Measurements from ENCODE around the gene LINS1. TPM values are rescaled to one million over a fixed set of nuclear protein-coding genes. Genes with fewer than 3 reads are reported as not detected.

Gene LINS1
- total and polyA plus RNA-seq, 10 donors = 7.7 to 71.1 (median 28.6) TPM

DNA sequence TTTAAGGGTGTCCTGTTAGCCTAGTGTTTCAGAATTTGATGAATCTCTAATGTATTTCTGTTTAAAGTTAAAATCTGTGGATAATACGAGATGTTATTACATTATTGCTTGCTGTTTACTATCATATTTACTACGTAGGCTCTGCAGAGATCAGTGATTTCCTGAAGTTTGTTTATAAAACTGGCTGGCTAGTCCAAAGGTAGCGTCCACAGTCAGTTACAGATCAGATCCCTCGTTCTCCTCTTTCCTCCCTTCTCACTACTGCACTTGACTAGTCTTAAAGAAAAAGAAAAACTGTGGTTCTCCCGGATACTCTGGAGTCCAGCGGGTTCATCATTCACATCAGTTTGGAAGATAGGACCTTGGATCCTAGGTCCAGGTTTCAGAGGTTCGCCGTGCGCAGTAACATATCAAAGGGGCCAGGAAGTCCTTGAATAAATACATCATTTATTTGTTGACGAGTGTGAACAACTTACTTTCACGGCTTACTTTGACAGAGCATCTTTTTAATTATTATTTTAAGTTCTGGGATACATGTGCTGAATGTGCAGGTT is 36.3 kb upstream of the LINS1 start:
- Histone ChIP-seq H3K36me3 (peaks cover 0 to 17% (median 0%) of the 10 kb centered on the region in 6 donors), H3K9me3 (no peaks in the 10 kb centered on the region), H3K27ac (no peak overlapping the region), H3K27me3 (replicated peaks in 1 of 7) (no peaks in the 10 kb centered on the region), H3K4me1 (peaks cover 0 to 90% (median 13%) of the 10 kb centered on the region in 6 donors), H3K4me3 (no peak overlapping the region)
- WGBS, 5 donors = 92 to 97% (median 95%) methylated on average over 11 of the region's 11 CpGs
- intact Hi-C loops (cut with DNase I; ENCODE audit: low total_unique reads) = no loop called here
- DNase-seq = no peak
- TF ChIP-seq POLR2A (IDR thresholded peaks at IDR 0.05) (no peak), POLR2AphosphoS5 (IDR thresholded peaks at IDR 0.05) (no peak)
- TF ChIP-seq, protein P1, sequence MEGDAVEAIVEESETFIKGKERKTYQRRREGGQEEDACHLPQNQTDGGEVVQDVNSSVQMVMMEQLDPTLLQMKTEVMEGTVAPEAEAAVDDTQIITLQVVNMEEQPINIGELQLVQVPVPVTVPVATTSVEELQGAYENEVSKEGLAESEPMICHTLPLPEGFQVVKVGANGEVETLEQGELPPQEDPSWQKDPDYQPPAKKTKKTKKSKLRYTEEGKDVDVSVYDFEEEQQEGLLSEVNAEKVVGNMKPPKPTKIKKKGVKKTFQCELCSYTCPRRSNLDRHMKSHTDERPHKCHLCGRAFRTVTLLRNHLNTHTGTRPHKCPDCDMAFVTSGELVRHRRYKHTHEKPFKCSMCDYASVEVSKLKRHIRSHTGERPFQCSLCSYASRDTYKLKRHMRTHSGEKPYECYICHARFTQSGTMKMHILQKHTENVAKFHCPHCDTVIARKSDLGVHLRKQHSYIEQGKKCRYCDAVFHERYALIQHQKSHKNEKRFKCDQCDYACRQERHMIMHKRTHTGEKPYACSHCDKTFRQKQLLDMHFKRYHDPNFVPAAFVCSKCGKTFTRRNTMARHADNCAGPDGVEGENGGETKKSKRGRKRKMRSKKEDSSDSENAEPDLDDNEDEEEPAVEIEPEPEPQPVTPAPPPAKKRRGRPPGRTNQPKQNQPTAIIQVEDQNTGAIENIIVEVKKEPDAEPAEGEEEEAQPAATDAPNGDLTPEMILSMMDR (IDR thresholded peaks at IDR 0.05 in 8 of 11, conservative IDR thresholded peaks at IDR 0.05 in 3 of 11) = no peak

DNA sequence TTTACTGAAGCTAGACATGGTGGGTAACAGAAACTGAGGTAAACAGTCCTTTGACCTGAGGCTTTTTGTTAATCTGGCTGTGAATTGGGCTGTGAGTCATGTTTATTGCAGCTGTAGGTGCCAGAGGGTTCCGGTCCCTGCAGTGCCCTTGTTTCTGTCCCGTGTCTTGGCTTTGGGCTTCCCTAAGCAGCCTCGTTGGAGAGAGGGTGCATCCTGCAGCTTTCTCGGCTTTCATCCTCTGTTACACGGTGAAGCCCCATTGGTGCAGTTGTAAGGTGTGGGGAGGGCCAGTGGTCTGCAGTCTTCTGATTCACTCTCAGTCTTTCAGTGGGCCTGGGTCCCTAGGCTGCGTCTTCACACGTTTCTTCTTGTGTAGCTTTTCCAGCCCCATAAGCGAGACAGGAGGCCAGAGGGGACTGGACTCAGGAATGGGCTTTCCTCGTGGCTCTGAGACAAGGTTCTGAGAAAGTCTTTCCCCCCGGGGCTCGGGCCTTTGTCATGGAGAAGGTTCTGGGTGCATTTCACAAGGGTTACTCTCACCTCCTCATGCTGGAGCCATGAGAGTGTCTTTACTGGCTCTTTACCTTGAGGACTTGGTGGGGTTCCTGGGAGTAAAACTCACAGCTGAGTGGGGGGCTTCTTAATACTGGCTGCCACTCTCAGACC is 33.6 kb upstream of the LINS1 start:
- Histone ChIP-seq H3K36me3 (peaks cover 0 to 44% (median 16%) of the 10 kb centered on the region in 6 donors), H3K4me3 (no peak overlapping the region), H3K27ac (no peak overlapping the region), H3K4me1 (peaks cover 0 to 86% (median 2%) of the 10 kb centered on the region in 6 donors), H3K27me3 (replicated peaks in 1 of 7) (no peaks in the 10 kb centered on the region), H3K9me3 (no peaks in the 10 kb centered on the region)
- intact Hi-C loops (cut with DNase I; ENCODE audit: low total_unique reads) = no loop called here
- no peak for DNase-seq
- WGBS, 5 donors = 89 to 95% (median 93%) methylated on average over 11 of the region's 11 CpGs
- TF ChIP-seq POLR2A (IDR thresholded peaks at IDR 0.05) (no peak), POLR2AphosphoS5 (IDR thresholded peaks at IDR 0.05) (no peak)
- TF ChIP-seq, protein P1 (IDR thresholded peaks at IDR 0.05 in 8 of 11, conservative IDR thresholded peaks at IDR 0.05 in 3 of 11) = no peak

DNA sequence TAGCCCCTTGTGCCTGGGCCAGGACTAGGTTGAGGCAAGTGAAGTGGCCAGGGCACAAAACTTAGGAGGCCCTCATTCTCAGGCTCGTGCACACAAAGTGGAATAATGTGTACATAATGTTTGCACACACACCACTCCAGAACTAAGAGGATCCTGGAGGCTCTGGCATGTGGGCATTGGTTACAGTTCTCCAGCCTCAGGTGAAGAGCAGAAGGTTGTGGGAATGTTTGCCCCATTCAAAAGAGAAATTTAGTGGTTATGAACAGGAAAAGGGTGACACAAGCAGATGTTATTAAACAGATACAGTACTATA is 31.7 kb upstream of the LINS1 start:
- H3K9me3 ChIP-seq = no peaks in the 10 kb centered on the region
- peaks cover 0 to 74% (median 2%) of the 10 kb centered on the region in 6 donors for H3K4me1 ChIP-seq
- H3K27ac ChIP-seq = no peak overlapping the region
- 76 to 88% (median 84%) methylated on average over 1 of the region's 1 CpG for WGBS, 5 donors
- no peak overlapping the region for H3K4me3 ChIP-seq
- intact Hi-C loops (cut with DNase I; ENCODE audit: low total_unique reads) = no loop called here
- no peak for DNase-seq
- H3K27me3 ChIP-seq (replicated peaks in 1 of 7) = no peaks in the 10 kb centered on the region
- TF ChIP-seq, protein P1 (IDR thresholded peaks at IDR 0.05 in 8 of 11, conservative IDR thresholded peaks at IDR 0.05 in 3 of 11) = no peak
- H3K36me3 ChIP-seq = peaks cover 0 to 61% (median 25%) of the 10 kb centered on the region in 6 donors

DNA sequence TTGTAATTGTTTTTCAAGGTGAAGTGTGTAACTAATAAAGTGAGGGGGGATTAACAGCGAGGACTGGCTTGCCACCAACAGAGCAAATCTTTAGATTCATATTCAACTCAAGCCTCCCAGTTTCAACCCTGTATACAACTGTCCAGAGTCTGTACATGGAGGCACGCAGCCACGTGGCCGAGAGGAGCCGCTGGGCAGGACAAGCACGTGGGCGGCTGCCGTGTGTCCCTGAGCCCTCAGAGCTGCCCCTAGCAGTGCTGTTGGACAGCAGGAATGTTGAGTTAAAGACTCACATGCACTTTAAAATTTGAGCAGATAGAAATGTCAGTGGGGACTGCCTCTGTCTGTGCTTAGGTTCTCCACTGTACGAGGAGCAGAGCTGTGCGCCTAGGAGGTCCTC is 29.8 kb upstream of the LINS1 start:
- H3K36me3 ChIP-seq = peaks cover 0 to 58% (median 25%) of the 10 kb centered on the region in 6 donors
- H3K9me3 ChIP-seq = no peaks in the 10 kb centered on the region
- TF ChIP-seq POLR2A (IDR thresholded peaks at IDR 0.05) (no peak), POLR2AphosphoS5 (IDR thresholded peaks at IDR 0.05) (no peak)
- TF ChIP-seq, protein P1 (IDR thresholded peaks at IDR 0.05 in 8 of 11, conservative IDR thresholded peaks at IDR 0.05 in 3 of 11) = no peak
- WGBS, 5 donors = 86 to 94% (median 90%) methylated on average over 10 of the region's 10 CpGs
- no peak for DNase-seq
- H3K27ac ChIP-seq = no peak overlapping the region
- intact Hi-C loops (cut with DNase I; ENCODE audit: low total_unique reads) = no loop called here
- H3K4me3 ChIP-seq = no peak overlapping the region
- H3K4me1 ChIP-seq = peaks cover 0 to 62% (median 5%) of the 10 kb centered on the region in 6 donors
- no peaks in the 10 kb centered on the region for H3K27me3 ChIP-seq (replicated peaks in 1 of 7)

All from spleen (tissue), 11 donors.